Natural killer cell (primary cell): ENCODE results near the gene ROBO1. TPM values are rescaled to one million over a fixed set of nuclear protein-coding genes. Genes with fewer than 3 reads are reported as not detected.

Source experiments
- ATAC-seq, 3 donors: fragments of 150-1000 bp in 2 of 3; fragments of 200-7000 bp in 1 of 3; cut with Tn5 transposase; 1 replicate in 1 of 3; 2 replicates in 2 of 3; pipeline ENCODE4 v1.10.0; 2021; ENCODE audit warnings: mild to moderate bottlenecking in 2 of 3, moderate library complexity in 2 of 3
- DNase-seq, 2 donors: peaks; one replicate each; pipeline versions ENCODE4 v3.0.0 to v3.0.0-alpha.2; 2013 to 2021; ENCODE audit warnings: mixed read lengths in 1 of 2
- H3K27ac ChIP-seq: one replicate; pipeline ENCODE4 v1.5.1; 2013; ENCODE audit warnings: mild to moderate bottlenecking, low read length
- H3K27me3 ChIP-seq: one replicate; pipeline ENCODE4 v1.6.1; 2013; ENCODE audit warnings: low read length; ENCODE audit not compliant: control insufficient read depth, insufficient read depth
- H3K36me3 ChIP-seq: one replicate; pipeline ENCODE4 v1.6.1; 2013; ENCODE audit warnings: low read length; ENCODE audit not compliant: control insufficient read depth, insufficient read depth
- H3K4me1 ChIP-seq: one replicate; pipeline ENCODE4 v1.6.1; 2013; ENCODE audit warnings: low read length; ENCODE audit not compliant: control insufficient read depth, insufficient read depth
- H3K4me3 ChIP-seq: one replicate; pipeline ENCODE4 v1.5.1; 2013; ENCODE audit warnings: low read length
- H3K9me3 ChIP-seq: one replicate; pipeline ENCODE4 v1.6.1; 2013; ENCODE audit warnings: low read length; ENCODE audit not compliant: control insufficient read depth, insufficient read depth
- H3K27ac Mint-ChIP-seq, 2 donors: one replicate each; pipeline ENCODE4 v1.8.0; 2022; ENCODE audit warnings: mild to moderate bottlenecking in 2 of 2, mixed read lengths in 2 of 2, moderate library complexity in 1 of 2
- H3K27me3 Mint-ChIP-seq, 2 donors: one replicate each; pipeline ENCODE4 v1.8.0; 2022; ENCODE audit warnings: low read depth in 2 of 2, mixed read lengths in 2 of 2
- H3K36me3 Mint-ChIP-seq: one replicate; pipeline ENCODE4 v1.8.0; 2022; ENCODE audit warnings: mixed read lengths
- H3K4me1 Mint-ChIP-seq, 2 donors: one replicate each; pipeline ENCODE4 v1.8.0; 2022; ENCODE audit warnings: mixed read lengths in 2 of 2
- H3K4me3 Mint-ChIP-seq: one replicate; pipeline ENCODE4 v1.8.0; 2022; ENCODE audit warnings: mild to moderate bottlenecking, moderate library complexity, mixed read lengths
- H3K9me3 Mint-ChIP-seq, 2 donors: one replicate each; pipeline ENCODE4 v1.8.0; 2022; ENCODE audit warnings: mixed read lengths in 2 of 2
- CTCF ChIP-seq: fragments of 200-600 bp; IDR thresholded peaks from one replicate; pipeline ENCODE4 v1.8.0; 2022; ENCODE audit warnings: antibody characterized with exemption
- WGBS: methylation state at CpG from one replicate; pipeline ENCODE4 v1.1.7; 2013; ENCODE audit warnings: missing lambda C conversion rate; ENCODE audit not compliant: insufficient coverage; 5-methylcytosine and 5-hydroxymethylcytosine counted together
- intact Hi-C: fragments of 100-400 bp; cut with micrococcal nuclease; formaldehyde crosslinking; loops from one replicate; pipeline ENCODE4 v1.14.2; 2022
- total RNA-seq, 4 donors: library from RNA; stranded (reverse); fragments of 120-200 nt in 1 of 4; gene quantifications; one replicate each; pipeline versions ENCODE4 v1.2.3 to v1.2.4, GENCODE V29; 2013 to 2022

Gene ROBO1
- total RNA-seq, 3 donors from 2014 or later (not counting 1 experiment from before 2014, with no cell fraction given) = 0.07 TPM; not detected in 2

- H3K36me3 ChIP-seq = no peaks in the 10 kb centered on the region
- peaks cover 8% of the 10 kb centered on the region for H3K36me3 Mint-ChIP-seq
- no peak overlapping the region for H3K4me3 Mint-ChIP-seq
- H3K9me3 Mint-ChIP-seq = peaks cover 7 to 10% of the 10 kb centered on the region in 2 donors
- H3K27ac ChIP-seq = no peak overlapping the region
- no peak for TF ChIP-seq CTCF
- no peaks in the 10 kb centered on the region for H3K4me1 Mint-ChIP-seq
- H3K9me3 ChIP-seq = peaks cover 3% of the 10 kb centered on the region
- H3K27me3 Mint-ChIP-seq = no peaks in the 10 kb centered on the region
- H3K27ac Mint-ChIP-seq = no peak overlapping the region
- H3K27me3 ChIP-seq = no peaks in the 10 kb centered on the region
- ATAC-seq (no peak), DNase-seq (no peak)
- intact Hi-C loops = no loop called here
- no peak overlapping the region for H3K4me3 ChIP-seq
- no peaks in the 10 kb centered on the region for H3K4me1 ChIP-seq
Measured at GRCh38 chr3:79657076-79657475, 110.7 kb downstream of the ROBO1 start.

GRCh38 chr3:79654019-79654418 is 113.8 kb downstream of the ROBO1 start:
- no peaks in the 10 kb centered on the region for H3K4me1 ChIP-seq
- no peaks in the 10 kb centered on the region for H3K36me3 ChIP-seq
- H3K27me3 ChIP-seq = no peaks in the 10 kb centered on the region
- ATAC-seq (no peak), DNase-seq (no peak)
- no peaks in the 10 kb centered on the region for H3K9me3 ChIP-seq
- TF ChIP-seq CTCF = no peak
- no peak overlapping the region for H3K4me3 ChIP-seq
- H3K4me1 Mint-ChIP-seq = no peaks in the 10 kb centered on the region
- intact Hi-C loops = no loop called here
- H3K36me3 Mint-ChIP-seq = no peaks in the 10 kb centered on the region
- WGBS = no CpG with 5 or more reads among the region's 3 CpGs
- no peak overlapping the region for H3K27ac Mint-ChIP-seq
- no peaks in the 10 kb centered on the region for H3K27me3 Mint-ChIP-seq
- H3K4me3 Mint-ChIP-seq = no peak overlapping the region
- H3K27ac ChIP-seq = no peak overlapping the region
- H3K9me3 Mint-ChIP-seq = peaks cover 4 to 10% of the 10 kb centered on the region in 2 donors

- Mint-ChIP-seq H3K9me3 (peaks cover 4 to 10% of the 10 kb centered on the region in 2 donors), H3K27me3 (no peaks in the 10 kb centered on the region), H3K4me1 (no peaks in the 10 kb centered on the region), H3K27ac (no peak overlapping the region), H3K36me3 (no peaks in the 10 kb centered on the region), H3K4me3 (no peak overlapping the region)
- no peak overlapping the region for H3K4me3 ChIP-seq
- H3K27ac ChIP-seq = no peak overlapping the region
- DNase-seq (no peak), ATAC-seq (no peak)
- 92% methylated on average over 2 of the region's 4 CpGs for WGBS
- no peak for TF ChIP-seq CTCF
- intact Hi-C loops = no loop called here
- H3K9me3 ChIP-seq = no peaks in the 10 kb centered on the region
- no peaks in the 10 kb centered on the region for H3K4me1 ChIP-seq
- H3K36me3 ChIP-seq = no peaks in the 10 kb centered on the region
- no peaks in the 10 kb centered on the region for H3K27me3 ChIP-seq
Measured at GRCh38 chr3:79653266-79653830, 114.5 kb downstream of the ROBO1 start.

GRCh38 chr3:79651536-79652065 is 116.2 kb downstream of the ROBO1 start:
- Histone ChIP-seq H3K4me1 (no peaks in the 10 kb centered on the region), H3K27me3 (no peaks in the 10 kb centered on the region), H3K9me3 (no peaks in the 10 kb centered on the region), H3K27ac (no peak overlapping the region), H3K36me3 (no peaks in the 10 kb centered on the region), H3K4me3 (no peak overlapping the region)
- Mint-ChIP-seq H3K4me1 (no peaks in the 10 kb centered on the region), H3K9me3 (peaks cover 6 to 12% of the 10 kb centered on the region in 2 donors), H3K27me3 (no peaks in the 10 kb centered on the region), H3K4me3 (no peak overlapping the region), H3K36me3 (no peaks in the 10 kb centered on the region), H3K27ac (no peak overlapping the region)
- 51% methylated on average over 5 of the region's 7 CpGs for WGBS
- intact Hi-C loops = no loop called here
- ATAC-seq = no peak
- no peak for DNase-seq
- TF ChIP-seq CTCF = no peak
